GM19397 (cell line): ENCODE measurements around the gene KIAA1755.

Source experiments
- ATAC-seq: cut with Tn5 transposase; IDR thresholded peaks from one replicate; pipeline ENCODE4 v1.9.1; 2021; ENCODE audit warnings: mild to moderate bottlenecking, moderate library complexity; ENCODE audit not compliant: unreplicated experiment

The KIAA1755 gene

GRCh38 chr20:38221119-38221589, 39.4 kb downstream of the KIAA1755 start:
- no peak for ATAC-seq

- ATAC-seq = no peak
Measured at GRCh38 chr20:38220587-38221118, 39.9 kb downstream of the KIAA1755 start.

- ATAC-seq = no peak
Measured at GRCh38 chr20:38219006-38219950, 41.3 kb downstream of the KIAA1755 start.

GRCh38 chr20:38218566-38218885, 42.0 kb downstream of the KIAA1755 start:
- no peak for ATAC-seq

GRCh38 chr20:38217791-38218565, 42.6 kb downstream of the KIAA1755 start:
- ATAC-seq = no peak

GRCh38 chr20:38216746-38217595, 43.6 kb downstream of the KIAA1755 start:
- ATAC-seq = no peak

GRCh38 chr20:38216201-38216600, 44.3 kb downstream of the KIAA1755 start:
- ATAC-seq = no peak

- ATAC-seq = no peak
Measured at GRCh38 chr20:38215194-38216182, 45.0 kb downstream of the KIAA1755 start.

- no peak for ATAC-seq
Measured at GRCh38 chr20:38214256-38215193, 46.0 kb downstream of the KIAA1755 start.

- ATAC-seq = no peak
Measured at GRCh38 chr20:38213607-38213940, 47.0 kb downstream of the KIAA1755 start.

GRCh38 chr20:38212806-38213606, 47.5 kb downstream of the KIAA1755 start:
- no peak for ATAC-seq

- ATAC-seq = no peak
Measured at GRCh38 chr20:38211200-38212097, 49.1 kb downstream of the KIAA1755 start.

GRCh38 chr20:38210741-38211140, 49.8 kb downstream of the KIAA1755 start:
- no peak for ATAC-seq

GRCh38 chr20:38209736-38210405, 50.7 kb downstream of the KIAA1755 start:
- ATAC-seq = no peak

- no peak for ATAC-seq
Measured at GRCh38 chr20:38209054-38209675, 51.4 kb downstream of the KIAA1755 start.

- no peak for ATAC-seq
Measured at GRCh38 chr20:38208523-38208922, 52.0 kb downstream of the KIAA1755 start.
